SK-N-MC (cell line): ENCODE data around the gene ZNF385B.

ENCODE experiments used
- EZH2 ChIP-seq: fragments of 200-600 bp; sonication (generic); IDR thresholded peaks from one replicate; pipeline ENCODE4 v1.6.1; 2017; ENCODE audit warnings: antibody characterized with exemption
- POLR2AphosphoS5 ChIP-seq: IDR thresholded peaks from 2 replicates; pipeline ENCODE4 v1.6.1; 2012; ENCODE audit warnings: mild to moderate bottlenecking, low read depth, low read length, borderline replicate concordance

DNA sequence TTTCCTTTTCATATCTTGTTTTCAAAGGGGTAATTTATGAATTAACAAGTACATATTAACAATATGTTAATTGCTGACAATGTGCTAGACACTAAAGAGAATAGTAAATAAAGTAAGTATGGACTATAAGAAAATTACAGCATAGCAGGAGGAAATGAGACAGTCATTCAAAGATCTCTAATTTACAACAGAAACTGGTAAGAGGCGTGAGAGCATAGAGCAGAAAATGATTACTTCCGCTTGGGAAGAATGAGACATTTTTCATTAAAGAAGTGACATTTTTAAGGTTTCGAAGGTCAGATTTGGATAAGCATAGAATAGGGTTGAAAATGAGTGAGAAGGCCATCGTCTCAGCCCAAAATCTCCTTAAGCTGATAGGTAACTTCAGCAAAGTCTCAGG is 412.4 kb downstream of the ZNF385B start:
- TF ChIP-seq POLR2AphosphoS5 = no peak
- TF ChIP-seq EZH2 = no peak
